K562 (cell line): ENCODE data around the gene PPIA. TPM values are rescaled to one million over a fixed set of nuclear protein-coding genes. Genes with fewer than 3 reads are reported as not detected.

Source experiments
- ATAC-seq: fragments of 200-7000 bp; cut with Tn5 transposase; 3 replicates; pipeline ENCODE4 v1.9.1; 2020; ENCODE audit warnings: moderate library complexity
- BruUV-seq: library from RNA; stranded (reverse); fragments of 400-500 nt; replicated peaks from 2 replicates; lab custom pipeline; 2021; lab: Mats Ljungman, UMichigan
- CTCF ChIA-PET: fragments of 300-600 bp; formaldehyde crosslinking; extraction: SDS; loops from one replicate; lab custom pipeline; 2021; ENCODE audit warnings: low intra/inter-chr PET ratio; lab: Yijun Ruan, JAX
- POLR2A ChIA-PET: fragments of 300-600, 350-650 bp; sonication (Branson Sonifier 250); formaldehyde crosslinking; extraction: SDS; loops from one replicate; lab custom pipeline; 2021; ENCODE audit warnings: antibody characterized with exemption, inconsistent platforms; lab: Yijun Ruan, JAX
- DNase-seq, 4 experiments: peaks; one replicate each; pipeline versions ENCODE4 v3.0.0 to v3.0.0-alpha.2; 2011 to 2018; ENCODE audit warnings: low spot score in 3 of 4, mixed read lengths in 3 of 4; ENCODE audit errors: extremely low read depth in 1 of 4
- FAIRE-seq: peaks from 2 replicates; lab custom pipeline; 2011; peaks lifted over from hg19 to GRCh38; lab: Jason Lieb, UNC
- H2AFZ ChIP-seq: 2 replicates; pipeline ENCODE4 v1.6.0; 2011; ENCODE audit warnings: low read depth, low read length, control low read depth, inconsistent platforms
- H3K27ac ChIP-seq: fragments of 200-600 bp; 3 replicates; pipeline ENCODE4 v1.8.0; 2011; ENCODE audit warnings: low read depth, mild to moderate bottlenecking, control low read depth, inconsistent platforms, low read length, moderate library complexity, mixed read lengths; ENCODE audit errors: extremely low read depth
- H3K27me3 ChIP-seq, 2 experiments: fragments of 300-600 bp in 1 of 2; 2 replicates in 1 of 2; 3 replicates in 1 of 2; pipeline versions ENCODE4 v1.6.0 to v1.8.0; 2011; ENCODE audit warnings: inconsistent platforms in 2 of 2, low read length in 2 of 2, mild to moderate bottlenecking in 1 of 2, mixed read lengths in 1 of 2, moderate library complexity in 1 of 2; ENCODE audit not compliant: control insufficient read depth in 2 of 2, insufficient read depth in 2 of 2
- H3K36me3 ChIP-seq: fragments of 300-600 bp; 3 replicates; pipeline ENCODE4 v1.8.0; 2011; ENCODE audit warnings: mild to moderate bottlenecking, low read length, inconsistent platforms; ENCODE audit not compliant: control insufficient read depth, insufficient read depth
- H3K4me1 ChIP-seq, 2 experiments: fragments of 200-600 bp in 1 of 2; replicated peaks in 1 of 2; 2 replicates in 1 of 2; 3 replicates in 1 of 2; pipeline versions ENCODE4 v1.5.1 to v1.8.0; 2011; ENCODE audit warnings: inconsistent platforms in 2 of 2, low read length in 2 of 2, mild to moderate bottlenecking in 1 of 2, mixed read lengths in 1 of 2, moderate library complexity in 1 of 2; ENCODE audit not compliant: control insufficient read depth in 2 of 2, insufficient read depth in 2 of 2
- H3K4me2 ChIP-seq: 2 replicates; pipeline ENCODE4 v1.6.1; 2011; ENCODE audit warnings: low read length, control low read depth, inconsistent platforms, mixed read lengths; ENCODE audit not compliant: insufficient read depth
- H3K4me3 ChIP-seq: fragments of 200-600 bp; sonication (generic), shearing (Covaris generic); 2 replicates; pipeline ENCODE4 v1.5.1; 2016; ENCODE audit warnings: control low read depth, inconsistent platforms
- H3K79me2 ChIP-seq: fragments of 200-600 bp; 3 replicates; pipeline ENCODE4 v1.8.0; 2011; ENCODE audit warnings: low read length, inconsistent platforms; ENCODE audit not compliant: control insufficient read depth, insufficient read depth
- H3K9ac ChIP-seq, 2 experiments: 2 replicates each; pipeline versions ENCODE4 v1.6.0 to v1.6.1; 2011; ENCODE audit warnings: low read depth in 2 of 2, low read length in 2 of 2, control low read depth in 1 of 2, inconsistent platforms in 1 of 2, mild to moderate bottlenecking in 1 of 2, mixed read lengths in 1 of 2; ENCODE audit not compliant: insufficient read depth in 1 of 2
- H3K9me1 ChIP-seq: one replicate; pipeline ENCODE4 v1.6.0; 2011; ENCODE audit warnings: inconsistent platforms, mild to moderate bottlenecking, low read length, moderate library complexity; ENCODE audit not compliant: control insufficient read depth, insufficient read depth
- H3K9me3 ChIP-seq: replicated peaks from 2 replicates; pipeline ENCODE4 v1.5.1; 2011; ENCODE audit warnings: low read depth, low read length, inconsistent platforms; ENCODE audit not compliant: control insufficient read depth, insufficient read depth
- H4K20me1 ChIP-seq: replicated peaks from 2 replicates; pipeline ENCODE4 v1.6.1; 2011; ENCODE audit warnings: low read length, inconsistent platforms, mixed read lengths; ENCODE audit not compliant: control insufficient read depth, insufficient read depth
- CXXC5 ChIP-seq: fragments of 250-450 bp; sonication (Bioruptor Pico); IDR thresholded peaks from 2 replicates; pipeline ENCODE4 v1.8.0; 2022; ENCODE audit warnings: inconsistent platforms, mild to moderate bottlenecking, moderate library complexity
- FOS ChIP-seq: IDR thresholded peaks from 3 replicates; pipeline ENCODE4 v1.6.1; 2011; ENCODE audit not compliant: insufficient read length; ENCODE audit errors: extremely low read depth
- FOXJ3 ChIP-seq: sonication (generic); formaldehyde crosslinking; IDR thresholded peaks from 2 replicates; pipeline ENCODE4 v1.4.0; 2020; ENCODE audit warnings: mild to moderate bottlenecking, missing genetic modification reagents
- GTF2F1 ChIP-seq: IDR thresholded peaks from 2 replicates; pipeline ENCODE4 v1.6.1; 2011; ENCODE audit warnings: low read depth, low read length, improper control_type of control experiment
- RERE ChIP-seq: sonication (generic); formaldehyde crosslinking; IDR thresholded peaks from 2 replicates; pipeline ENCODE4 v1.8.0; 2023; ENCODE audit warnings: missing genetic modification reagents, mild to moderate bottlenecking, borderline replicate concordance
- ZFP36 ChIP-seq: fragments of 150-350 bp; IDR thresholded peaks from 2 replicates; pipeline ENCODE4 v1.6.1; 2018; ENCODE audit warnings: low read length, low read depth; ENCODE audit not compliant: partially characterized antibody
- WGBS: fragments of 100-300 bp; shearing (Covaris generic); methylation state at CpG from one replicate; pipeline ENCODE4 v1.1.6; 2016; ENCODE audit warnings: low coverage, mixed read lengths; ENCODE audit not compliant: insufficient coverage; ENCODE audit errors: missing lambda C conversion rate; 5-methylcytosine and 5-hydroxymethylcytosine counted together
- in situ Hi-C: fragments of 300-500 bp; cut with MboI; formaldehyde crosslinking; loops from 4 replicates; pipeline ENCODE4 v1.15.0; 2018; ENCODE audit warnings: inconsistent platforms, mixed read lengths
- intact Hi-C: fragments of 100-400 bp; cut with micrococcal nuclease; formaldehyde crosslinking; loops from 2 replicates; pipeline ENCODE4 v1.14.2; 2022
- polyA plus RNA-seq, 8 experiments: library from polyadenylated mRNA; depleted of rRNA in 4 of 8; stranded (reverse) in 5 of 8; unstranded in 3 of 8; fragments of >200 nt; fragmentation: Nextera tagmentation in 2 of 8; fragmentation: Illumina TruSeq in 1 of 8; extraction: Ambion mirVana in 2 of 8; extraction: Trizol in 1 of 8; gene quantifications; 2 replicates each; pipeline versions ENCODE4 v1.2.1 to v1.2.3, GENCODE V29; 2011 to 2014; ENCODE audit warnings: inconsistent platforms in 1 of 8, missing spikeins in 1 of 8
- total RNA-seq, 7 experiments: library from RNA; depleted of rRNA in 6 of 7; stranded (reverse); fragments of >200 nt in 6 of 7; fragmentation: Illumina TruSeq in 2 of 7; extraction: Trizol in 2 of 7; gene quantifications; 2 replicates each; pipeline versions ENCODE4 v1.2.1 to v1.2.3, GENCODE V29; 2011 to 2021; ENCODE audit warnings: low replicate concordance in 1 of 7

PPIA gene
- total and polyA plus RNA-seq, 9 of the 15 experiments (the other 6 are each of a cell fraction or from before 2014, with no cell fraction given) = 2,583 to 7,504 (median 3,973) TPM

- no peak for FAIRE-seq
- no peak for DNase-seq
- no peak overlapping the region for H2AFZ ChIP-seq
- TF ChIP-seq CXXC5 (CRISPR knock-in tag) = no peak
- no peak for TF ChIP-seq FOXJ3
- no peak for TF ChIP-seq FOS
- no peak for TF ChIP-seq ZFP36
- no peak for TF ChIP-seq GTF2F1
- no peak for TF ChIP-seq RERE (CRISPR knock-in tag)
- H4K20me1 ChIP-seq = 0 out of 2 replicates have a peak, but pooled peaks cover 5% of the 10 kb centered on the region
- H3K36me3 ChIP-seq = peaks cover 74% of the 10 kb centered on the region
- no peaks in the 10 kb centered on the region for H3K9me3 ChIP-seq
- intact Hi-C loops = no loop called here
- H3K9ac ChIP-seq = no peak overlapping the region
- BruUV-seq = no TSS peak
- in situ Hi-C loops = no loop called here
- 51% methylated on average over 3 of the region's 3 CpGs for WGBS
- H3K79me2 ChIP-seq = 0 out of 3 replicates have a peak, but pooled peaks cover 4% of the 10 kb centered on the region
- ChIA-PET POLR2A (interaction anchor here (0.6 to 3.6 kb wide), 9 partner anchors 8 to 29 kb away, joined by 3 to 15 read pairs (median 4); partner anchors contain the start of gene H2AZ2), CTCF (no interaction called here)
- no peak overlapping the region for H3K4me2 ChIP-seq
- no peak overlapping the region for H3K27ac ChIP-seq
- H3K4me3 ChIP-seq = no peak overlapping the region
- H3K4me1 ChIP-seq = peaks cover 4 to 19% of the 10 kb centered on the region in 2 experiments; a peak in 4 of 5 replicates
- no peaks in the 10 kb centered on the region for H3K9me1 ChIP-seq
- no peak for ATAC-seq
- H3K27me3 ChIP-seq = no peaks in the 10 kb centered on the region
Observed at GRCh38 chr7:44827567-44827966, 31.1 kb downstream of the PPIA start.
